Measurements from ENCODE around the gene CD8B. TPM values are rescaled to one million over a fixed set of nuclear protein-coding genes. Genes with fewer than 3 reads are reported as not detected.

Gene CD8B
- polyA plus RNA-seq, 1 experiment = not detected

DNA sequence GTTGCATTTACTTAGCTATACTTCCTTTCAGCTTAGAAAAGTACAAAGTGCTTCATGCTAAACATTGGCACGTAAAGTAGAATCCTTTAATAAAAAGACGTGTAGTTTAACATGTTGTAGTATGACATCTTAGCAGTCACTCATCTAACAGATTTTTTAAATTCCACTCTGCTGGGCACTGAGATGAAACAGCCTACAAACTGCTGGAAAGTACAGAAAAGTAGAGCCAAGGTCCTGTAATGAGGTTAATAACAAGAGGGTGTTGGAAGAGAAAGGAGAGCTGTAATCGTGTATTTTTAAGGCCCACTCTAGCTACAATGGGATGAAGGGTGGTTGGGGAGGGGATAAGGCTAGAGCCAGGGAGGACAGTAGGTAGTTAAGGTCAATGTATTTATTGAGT, 81.7 kb downstream of the CD8B start:
- ChIA-PET POLR2A (no interaction called here), CTCF (interaction anchor here (1.0 to 2.3 kb wide), 3 partner anchors 16 to 262 kb away, joined by 3 to 10 read pairs (median 3); no protein-coding TSS in a partner anchor)
- DNase-seq (ENCODE audit: low read depth, low spot score) = no peak
- no peak overlapping the region for H3K27ac ChIP-seq (ENCODE audit: low read depth, low read length)
- H3K27me3 ChIP-seq (ENCODE audit: control insufficient read depth, insufficient read depth, low read length) = peaks cover 7% of the 10 kb centered on the region
- H3K9me3 ChIP-seq (ENCODE audit: control insufficient read depth, insufficient read depth, low read length) = no peaks in the 10 kb centered on the region
- no peak overlapping the region for H3K4me3 ChIP-seq (ENCODE audit: low read depth, low read length)
- TF ChIP-seq, protein P1, sequence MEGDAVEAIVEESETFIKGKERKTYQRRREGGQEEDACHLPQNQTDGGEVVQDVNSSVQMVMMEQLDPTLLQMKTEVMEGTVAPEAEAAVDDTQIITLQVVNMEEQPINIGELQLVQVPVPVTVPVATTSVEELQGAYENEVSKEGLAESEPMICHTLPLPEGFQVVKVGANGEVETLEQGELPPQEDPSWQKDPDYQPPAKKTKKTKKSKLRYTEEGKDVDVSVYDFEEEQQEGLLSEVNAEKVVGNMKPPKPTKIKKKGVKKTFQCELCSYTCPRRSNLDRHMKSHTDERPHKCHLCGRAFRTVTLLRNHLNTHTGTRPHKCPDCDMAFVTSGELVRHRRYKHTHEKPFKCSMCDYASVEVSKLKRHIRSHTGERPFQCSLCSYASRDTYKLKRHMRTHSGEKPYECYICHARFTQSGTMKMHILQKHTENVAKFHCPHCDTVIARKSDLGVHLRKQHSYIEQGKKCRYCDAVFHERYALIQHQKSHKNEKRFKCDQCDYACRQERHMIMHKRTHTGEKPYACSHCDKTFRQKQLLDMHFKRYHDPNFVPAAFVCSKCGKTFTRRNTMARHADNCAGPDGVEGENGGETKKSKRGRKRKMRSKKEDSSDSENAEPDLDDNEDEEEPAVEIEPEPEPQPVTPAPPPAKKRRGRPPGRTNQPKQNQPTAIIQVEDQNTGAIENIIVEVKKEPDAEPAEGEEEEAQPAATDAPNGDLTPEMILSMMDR (IDR thresholded peaks at IDR 0.05; ENCODE audit: low read depth, low read length) = no peak

GRCh38 chr2:86778957-86779356, 82.7 kb downstream of the CD8B start:
- no peaks in the 10 kb centered on the region for H3K9me3 ChIP-seq (ENCODE audit: control insufficient read depth, insufficient read depth, low read length)
- TF ChIP-seq, protein P1 (IDR thresholded peaks at IDR 0.05; ENCODE audit: low read depth, low read length) = no peak
- peaks cover 7% of the 10 kb centered on the region for H3K27me3 ChIP-seq (ENCODE audit: control insufficient read depth, insufficient read depth, low read length)
- no peak overlapping the region for H3K4me3 ChIP-seq (ENCODE audit: low read depth, low read length)
- CTCF ChIA-PET = interaction anchor here (2.3 kb wide), 1 partner anchor 15 kb away, joined by 10 read pairs; no protein-coding TSS in a partner anchor
- H3K27ac ChIP-seq (ENCODE audit: low read depth, low read length) = no peak overlapping the region
- POLR2A ChIA-PET = no interaction called here
- no peak for DNase-seq (ENCODE audit: low read depth, low spot score)

DNA sequence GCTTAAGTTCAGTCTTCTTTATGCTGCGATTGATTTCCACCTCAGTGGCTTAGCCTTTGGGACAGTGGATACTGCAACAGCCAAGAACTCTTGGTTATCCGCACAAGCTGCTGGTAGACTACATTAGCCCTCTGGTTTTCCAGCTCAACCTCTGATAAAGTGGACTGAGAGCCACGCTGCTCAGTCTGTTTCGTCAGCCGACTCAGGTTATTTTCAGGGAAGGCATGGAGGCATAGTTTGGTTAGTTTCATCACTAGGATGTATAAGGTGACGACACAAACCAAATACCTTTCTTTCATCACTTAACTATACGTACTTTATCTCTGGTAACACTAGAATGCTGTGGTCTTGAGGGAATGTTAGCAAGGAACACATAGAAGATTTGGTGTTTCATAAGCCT, 85.2 kb downstream of the CD8B start:
- ChIA-PET POLR2A (no interaction called here), CTCF (interaction anchor here (0.6 to 2.3 kb wide), 2 partner anchors 12 to 1415 kb away, joined by 4 to 13 read pairs; no protein-coding TSS in a partner anchor)
- no peak for DNase-seq (ENCODE audit: low read depth, low spot score)
- no peaks in the 10 kb centered on the region for H3K9me3 ChIP-seq (ENCODE audit: control insufficient read depth, insufficient read depth, low read length)
- no peak overlapping the region for H3K4me3 ChIP-seq (ENCODE audit: low read depth, low read length)
- TF ChIP-seq, protein P1 (IDR thresholded peaks at IDR 0.05; ENCODE audit: low read depth, low read length) = no peak
- no peaks in the 10 kb centered on the region for H3K27me3 ChIP-seq (ENCODE audit: control insufficient read depth, insufficient read depth, low read length)
- H3K27ac ChIP-seq (ENCODE audit: low read depth, low read length) = no peak overlapping the region

DNA sequence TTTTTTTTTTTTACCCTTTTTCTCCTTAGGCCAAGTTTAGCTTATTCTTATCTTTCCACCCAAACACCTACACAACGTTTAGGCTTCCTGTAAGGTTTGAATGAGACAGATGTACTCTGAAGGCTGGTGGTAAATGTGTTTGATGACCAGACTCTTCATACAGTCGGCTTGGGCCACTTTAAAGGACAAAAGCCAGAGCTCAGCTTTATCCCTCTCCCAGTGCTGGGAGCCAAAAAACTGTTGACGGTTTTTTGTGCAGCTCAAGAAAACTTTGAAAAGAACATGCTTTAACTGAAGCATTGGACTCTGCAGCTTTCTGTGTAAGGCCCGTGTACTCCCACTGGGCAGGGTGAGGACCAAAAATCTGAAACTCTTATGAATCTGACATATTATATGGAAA, 86.3 kb downstream of the CD8B start:
- TF ChIP-seq, protein P1 (IDR thresholded peaks at IDR 0.05; ENCODE audit: low read depth, low read length) = no peak
- POLR2A ChIA-PET = no interaction called here
- no peak overlapping the region for H3K27ac ChIP-seq (ENCODE audit: low read depth, low read length)
- CTCF ChIA-PET = interaction anchor here (0.8 kb wide), 1 partner anchor 10 kb away, joined by 10 read pairs; no protein-coding TSS in a partner anchor
- H3K9me3 ChIP-seq (ENCODE audit: control insufficient read depth, insufficient read depth, low read length) = no peaks in the 10 kb centered on the region
- H3K4me3 ChIP-seq (ENCODE audit: low read depth, low read length) = no peak overlapping the region
- no peak for DNase-seq (ENCODE audit: low read depth, low spot score)
- no peaks in the 10 kb centered on the region for H3K27me3 ChIP-seq (ENCODE audit: control insufficient read depth, insufficient read depth, low read length)

DNA sequence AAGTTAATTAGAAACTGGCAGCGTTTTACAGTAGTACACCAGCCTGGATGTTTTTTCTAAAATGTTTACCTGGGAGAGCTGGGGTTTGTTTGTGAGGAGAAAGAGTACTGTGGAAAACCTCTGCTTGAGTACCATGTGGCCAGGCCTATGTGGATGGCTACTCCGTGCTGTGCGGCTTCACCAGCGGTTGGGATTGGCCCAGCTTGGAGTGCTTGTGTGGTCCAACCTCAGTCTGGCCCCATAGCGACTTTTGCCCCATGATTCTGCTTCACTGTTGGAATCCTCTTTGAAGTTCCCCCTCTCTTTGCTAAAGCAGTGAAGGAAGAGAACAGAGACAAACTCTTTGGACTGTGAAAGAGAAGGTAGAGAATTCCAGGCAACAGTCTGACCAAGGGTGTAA, 86.8 kb downstream of the CD8B start:
- no peak overlapping the region for H3K27ac ChIP-seq (ENCODE audit: low read depth, low read length)
- ChIA-PET CTCF (interaction anchor here (0.8 to 1.7 kb wide), 2 partner anchors 10 kb away, joined by 7 to 10 read pairs; no protein-coding TSS in a partner anchor), POLR2A (no interaction called here)
- no peaks in the 10 kb centered on the region for H3K27me3 ChIP-seq (ENCODE audit: control insufficient read depth, insufficient read depth, low read length)
- no peaks in the 10 kb centered on the region for H3K9me3 ChIP-seq (ENCODE audit: control insufficient read depth, insufficient read depth, low read length)
- H3K4me3 ChIP-seq (ENCODE audit: low read depth, low read length) = no peak overlapping the region
- TF ChIP-seq, protein P1 (IDR thresholded peaks at IDR 0.05; ENCODE audit: low read depth, low read length) = no peak
- DNase-seq (ENCODE audit: low read depth, low spot score) = no peak
